Right lobe of liver (tissue), 4 donors: ENCODE measurements around the gene ITPKC.

Experiments used
- POLR2A ChIP-seq: fragments of 450-650 bp; IDR thresholded peaks from one replicate; pipeline ENCODE4 v1.6.1; 2017; ENCODE audit warnings: antibody characterized with exemption, mild to moderate bottlenecking
- TF ChIP-seq, protein P1 (sequence below), 4 donors: fragments of 200-600 bp in 3 of 4; fragments of 450-650 bp in 1 of 4; IDR thresholded peaks; one replicate each; pipeline versions ENCODE4 v1.5.1 to v1.8.0; 2016 to 2022; ENCODE audit warnings: antibody characterized with exemption in 4 of 4, mild to moderate bottlenecking in 2 of 4
- donor health status: DM: no; HTN: no; CAD: no.
- donor health status: DM: no; HTN: no; CAD: no.
- donor health status: DM: no; HTN: yes; CAD: no.

DNA sequence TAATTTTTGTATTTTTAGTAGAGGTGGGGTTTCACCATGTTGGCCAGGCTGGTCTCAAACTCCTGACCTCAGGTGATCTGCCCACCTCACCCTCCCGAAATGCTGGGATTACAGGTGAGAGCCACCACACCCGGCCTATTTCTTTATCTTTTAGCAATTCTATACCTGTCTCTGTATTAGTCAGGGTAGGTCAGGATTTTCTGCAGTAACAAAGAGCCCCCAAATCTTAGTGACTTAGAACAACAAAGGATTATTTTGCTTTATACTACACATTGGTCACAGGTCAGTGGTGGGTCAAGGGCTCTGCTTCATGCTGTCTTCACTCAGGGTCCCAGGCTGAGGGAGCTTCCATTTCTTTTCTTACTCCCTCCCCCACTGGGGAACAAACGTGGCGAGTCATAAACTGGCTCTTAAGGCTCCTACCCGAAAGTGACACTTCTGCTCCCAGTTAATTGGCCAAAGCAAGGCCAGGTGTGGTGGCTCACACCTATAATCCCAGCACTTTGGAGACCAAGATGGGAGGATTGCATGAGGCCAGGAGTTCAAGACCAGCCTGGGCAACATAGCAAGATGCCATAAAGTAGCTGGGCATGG is 6.8 kb downstream of the ITPKC start:
- no peak for TF ChIP-seq POLR2A
- TF ChIP-seq, protein P1, sequence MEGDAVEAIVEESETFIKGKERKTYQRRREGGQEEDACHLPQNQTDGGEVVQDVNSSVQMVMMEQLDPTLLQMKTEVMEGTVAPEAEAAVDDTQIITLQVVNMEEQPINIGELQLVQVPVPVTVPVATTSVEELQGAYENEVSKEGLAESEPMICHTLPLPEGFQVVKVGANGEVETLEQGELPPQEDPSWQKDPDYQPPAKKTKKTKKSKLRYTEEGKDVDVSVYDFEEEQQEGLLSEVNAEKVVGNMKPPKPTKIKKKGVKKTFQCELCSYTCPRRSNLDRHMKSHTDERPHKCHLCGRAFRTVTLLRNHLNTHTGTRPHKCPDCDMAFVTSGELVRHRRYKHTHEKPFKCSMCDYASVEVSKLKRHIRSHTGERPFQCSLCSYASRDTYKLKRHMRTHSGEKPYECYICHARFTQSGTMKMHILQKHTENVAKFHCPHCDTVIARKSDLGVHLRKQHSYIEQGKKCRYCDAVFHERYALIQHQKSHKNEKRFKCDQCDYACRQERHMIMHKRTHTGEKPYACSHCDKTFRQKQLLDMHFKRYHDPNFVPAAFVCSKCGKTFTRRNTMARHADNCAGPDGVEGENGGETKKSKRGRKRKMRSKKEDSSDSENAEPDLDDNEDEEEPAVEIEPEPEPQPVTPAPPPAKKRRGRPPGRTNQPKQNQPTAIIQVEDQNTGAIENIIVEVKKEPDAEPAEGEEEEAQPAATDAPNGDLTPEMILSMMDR (IDR thresholded peaks at IDR 0.05): no peak
